HEK293T (cell line): Measurements from ENCODE around the gene SP110.

Experiments
- CTCF ChIA-PET: fragments of 350-600 bp; formaldehyde crosslinking; extraction: SDS; loops from one replicate; lab custom pipeline; 2021; ENCODE audit warnings: antibody characterized with exemption, inconsistent platforms; lab: Yijun Ruan, JAX
- POLR2A ChIA-PET: fragments of 350-600 bp; formaldehyde crosslinking; extraction: SDS; loops from one replicate; lab custom pipeline; 2020; ENCODE audit warnings: antibody characterized with exemption, inconsistent platforms; lab: Yijun Ruan, JAX
- DNase-seq: peaks from one replicate; pipeline ENCODE4 v3.0.0; 2012; ENCODE audit warnings: mixed read lengths; ENCODE audit errors: extremely low spot score
- ARNT ChIP-seq: fragments of 450-650 bp; IDR thresholded peaks from 2 replicates; pipeline ENCODE4 v1.6.1; 2017; ENCODE audit warnings: mild to moderate bottlenecking
- BHLHE40 ChIP-seq: fragments of 450-650 bp; IDR thresholded peaks from 2 replicates; pipeline ENCODE4 v1.6.1; 2016; ENCODE audit warnings: mild to moderate bottlenecking, moderate library complexity, borderline replicate concordance
- CTBP1 ChIP-seq: fragments of 450-650 bp; IDR thresholded peaks from 2 replicates; pipeline ENCODE4 v1.6.1; 2016; ENCODE audit warnings: borderline replicate concordance
- ELF4 ChIP-seq: fragments of 450-650 bp; IDR thresholded peaks from 2 replicates; pipeline ENCODE4 v1.6.1; 2017; ENCODE audit warnings: antibody characterized with exemption
- FOXA1 ChIP-seq: fragments of 450-650 bp; IDR thresholded peaks from 2 replicates; pipeline ENCODE4 v1.6.1; 2016; ENCODE audit warnings: mild to moderate bottlenecking
- FOXK2 ChIP-seq: fragments of 450-650 bp; IDR thresholded peaks from 2 replicates; pipeline ENCODE4 v1.6.1; 2016; ENCODE audit warnings: mild to moderate bottlenecking
- FOXM1 ChIP-seq: fragments of 450-650 bp; IDR thresholded peaks from 2 replicates; pipeline ENCODE4 v1.6.1; 2017; ENCODE audit warnings: mild to moderate bottlenecking, borderline replicate concordance
- HDGF ChIP-seq: fragments of 450-650 bp; IDR thresholded peaks from 2 replicates; pipeline ENCODE4 v1.6.1; 2017; ENCODE audit warnings: antibody characterized with exemption, borderline replicate concordance
- L3MBTL2 ChIP-seq: fragments of 450-650 bp; conservative IDR thresholded peaks from 2 replicates; pipeline ENCODE4 v1.6.1; 2016; ENCODE audit warnings: mild to moderate bottlenecking
- LEF1 ChIP-seq: fragments of 450-650 bp; IDR thresholded peaks from 2 replicates; pipeline ENCODE4 v1.6.1; 2017; ENCODE audit warnings: mild to moderate bottlenecking, borderline replicate concordance
- NFRKB ChIP-seq: fragments of 450-650 bp; IDR thresholded peaks from 2 replicates; pipeline ENCODE4 v1.6.1; 2016; ENCODE audit warnings: mild to moderate bottlenecking, moderate library complexity
- PKNOX1 ChIP-seq: fragments of 450-650 bp; IDR thresholded peaks from 2 replicates; pipeline ENCODE4 v1.6.1; 2016
- SP1 ChIP-seq: fragments of 450-650 bp; IDR thresholded peaks from 2 replicates; pipeline ENCODE4 v1.6.1; 2017
- SUZ12 ChIP-seq: fragments of 450-650 bp; IDR thresholded peaks from 2 replicates; pipeline ENCODE4 v1.6.1; 2016; ENCODE audit warnings: mild to moderate bottlenecking
- TARDBP ChIP-seq: fragments of 450-650 bp; IDR thresholded peaks from 2 replicates; pipeline ENCODE4 v1.6.1; 2016
- ZNF384 ChIP-seq: fragments of 450-650 bp; IDR thresholded peaks from 2 replicates; pipeline ENCODE4 v1.6.1; 2016

Gene SP110

GRCh38 chr2:230179907-230180306 is 39.9 kb downstream of the SP110 start:
- ChIA-PET POLR2A (no interaction called here), CTCF (no interaction called here)

GRCh38 chr2:230178546-230179485 is 41.0 kb downstream of the SP110 start:
- CTCF ChIA-PET, result interaction anchor here (1.2 kb wide), 1 partner anchor 19 kb away, joined by 3 read pairs; no protein-coding TSS in a partner anchor
- POLR2A ChIA-PET, result no interaction called here
- DNase-seq, result no peak
- TF ChIP-seq PKNOX1 (no peak), HDGF (no peak), L3MBTL2 (no peak), ARNT (no peak), LEF1 (no peak), FOXA1 (no peak), ZNF384 (no peak), NFRKB (no peak), CTBP1 (no peak), BHLHE40 (no peak), SP1 (no peak), ELF4 (no peak), FOXK2 (no peak), SUZ12 (no peak), FOXM1 (no peak), TARDBP (no peak)

More at GRCh38 chr2:230179907-230180306, 39.9 kb downstream of the SP110 start:
- TF ChIP-seq NFRKB (no peak), BHLHE40 (no peak), TARDBP (no peak), SUZ12 (no peak), HDGF (no peak), L3MBTL2 (no peak), LEF1 (no peak), PKNOX1 (no peak), ZNF384 (no peak), ELF4 (no peak), ARNT (no peak), FOXA1 (no peak), SP1 (no peak), FOXM1 (no peak), FOXK2 (no peak), CTBP1 (no peak)
- no peak for DNase-seq

GRCh38 chr2:230176996-230177395 is 42.8 kb downstream of the SP110 start:
- ChIA-PET POLR2A (no interaction called here), CTCF (no interaction called here)
- DNase-seq, result no peak
- TF ChIP-seq PKNOX1 (no peak), BHLHE40 (no peak)

GRCh38 chr2:230174466-230174865 is 45.3 kb downstream of the SP110 start:
- POLR2A ChIA-PET, result no interaction called here
- TF ChIP-seq ZNF384 (no peak), L3MBTL2 (no peak), SP1 (no peak), ELF4 (no peak), ARNT (no peak), PKNOX1 (no peak), NFRKB (no peak), TARDBP (no peak), HDGF (no peak), BHLHE40 (no peak), LEF1 (no peak), FOXA1 (no peak), FOXM1 (no peak), CTBP1 (no peak), SUZ12 (no peak), FOXK2 (no peak)
- no peak for DNase-seq
- CTCF ChIA-PET, result interaction anchor here (1.1 kb wide), 1 partner anchor 15 kb away, joined by 3 read pairs; no protein-coding TSS in a partner anchor

GRCh38 chr2:230172852-230173251 is 46.9 kb downstream of the SP110 start:
- ChIA-PET CTCF (no interaction called here), POLR2A (no interaction called here)
- TF ChIP-seq PKNOX1 (no peak), FOXM1 (no peak), TARDBP (no peak), HDGF (no peak), BHLHE40 (no peak), ARNT (no peak), L3MBTL2 (no peak), ELF4 (no peak), NFRKB (no peak), LEF1 (no peak), ZNF384 (no peak), SP1 (no peak), CTBP1 (no peak), SUZ12 (no peak), FOXK2 (no peak), FOXA1 (no peak)
- no peak for DNase-seq
